Measurements from ENCODE around the gene KLHDC9.

DNA sequence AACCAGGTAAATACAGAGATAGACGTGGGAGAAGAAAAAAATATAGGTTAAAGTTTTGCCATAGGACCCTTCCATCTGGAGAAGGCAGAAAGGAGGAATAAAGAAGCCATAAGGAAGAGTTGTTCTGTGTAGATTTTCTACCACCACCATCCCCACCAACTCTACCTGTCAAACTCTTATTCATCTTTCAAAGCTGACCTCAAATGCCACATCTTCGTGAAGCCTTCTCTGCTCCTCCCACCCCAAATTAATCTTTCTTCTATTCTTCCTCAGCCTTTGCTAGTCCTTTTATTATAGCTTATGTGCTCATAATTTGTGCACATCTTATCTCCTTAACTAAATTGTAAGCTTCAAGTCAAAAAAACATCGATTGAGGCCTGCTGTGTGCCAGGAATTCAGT, 7.5 kb upstream of the KLHDC9 start:
- no peak for TF ChIP-seq HDGF (IDR thresholded peaks at IDR 0.05; ENCODE audit: borderline replicate concordance)
- no peak for TF ChIP-seq BHLHE40 (IDR thresholded peaks at IDR 0.05; ENCODE audit: borderline replicate concordance)
- no peak for TF ChIP-seq NFRKB (IDR thresholded peaks at IDR 0.05)
- TF ChIP-seq L3MBTL2 (conservative IDR thresholded peaks at IDR 0.05): no peak
- TF ChIP-seq ZNF384 (IDR thresholded peaks at IDR 0.05): no peak
- TF ChIP-seq SP1 (IDR thresholded peaks at IDR 0.05): no peak
- TF ChIP-seq SUZ12 (IDR thresholded peaks at IDR 0.05): no peak
- TF ChIP-seq TARDBP (IDR thresholded peaks at IDR 0.05): no peak
- TF ChIP-seq, protein P1, sequence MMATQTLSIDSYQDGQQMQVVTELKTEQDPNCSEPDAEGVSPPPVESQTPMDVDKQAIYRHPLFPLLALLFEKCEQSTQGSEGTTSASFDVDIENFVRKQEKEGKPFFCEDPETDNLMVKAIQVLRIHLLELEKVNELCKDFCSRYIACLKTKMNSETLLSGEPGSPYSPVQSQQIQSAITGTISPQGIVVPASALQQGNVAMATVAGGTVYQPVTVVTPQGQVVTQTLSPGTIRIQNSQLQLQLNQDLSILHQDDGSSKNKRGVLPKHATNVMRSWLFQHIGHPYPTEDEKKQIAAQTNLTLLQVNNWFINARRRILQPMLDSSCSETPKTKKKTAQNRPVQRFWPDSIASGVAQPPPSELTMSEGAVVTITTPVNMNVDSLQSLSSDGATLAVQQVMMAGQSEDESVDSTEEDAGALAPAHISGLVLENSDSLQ (IDR thresholded peaks at IDR 0.05): no peak
- no peak for TF ChIP-seq FOXA1 (IDR thresholded peaks at IDR 0.05)
- no peak for TF ChIP-seq FOXM1 (IDR thresholded peaks at IDR 0.05; ENCODE audit: borderline replicate concordance)

All from HEK293T (cell line).